ENCODE results near the gene SYTL1. TPM values are rescaled to one million over a fixed set of nuclear protein-coding genes. Genes with fewer than 3 reads are reported as not detected.
A peak's percentile ranks its signal among the peaks of the same experiment; 100 is the strongest.

The SYTL1 gene
- total and polyA plus RNA-seq, 9 of the 15 experiments (the other 6 are each of a cell fraction or from before 2014, with no cell fraction given), result 0.04 to 9.3 (median 1.7) TPM

GRCh38 chr1:27391511-27392095, 49.8 kb downstream of the SYTL1 start (continued):
- TF ChIP-seq MITF (IDR thresholded peaks at IDR 0.05), result peak; percentile 79
- TF ChIP-seq ZNF561 (CRISPR knock-in tag; conservative IDR thresholded peaks at IDR 0.05), result no peak
- 0 out of 2 replicates have a peak, but pooled peaks have one; percentile 31 for TF ChIP-seq ETS1 (conservative IDR thresholded peaks at IDR 0.05; ENCODE audit: control insufficient read depth, low read depth, low read length)
- no peak for TF ChIP-seq ZNF318 (IDR thresholded peaks at IDR 0.05; ENCODE audit: borderline replicate concordance in 1 of 2, low read depth in 1 of 2)
- peak; percentile 57 for TF ChIP-seq GABPB1 (CRISPR knock-in tag; IDR thresholded peaks at IDR 0.05)
- TF ChIP-seq ZNF165 (CRISPR knock-in tag; IDR thresholded peaks at IDR 0.05; ENCODE audit: borderline replicate concordance), result no peak
- TF ChIP-seq TEAD1 (CRISPR knock-in tag; IDR thresholded peaks at IDR 0.05), result 0 out of 4 replicates have a peak, but pooled peaks of 1 of the 2 experiments have one; percentile 16
- TF ChIP-seq MCM5 (IDR thresholded peaks at IDR 0.05; ENCODE audit: low read depth), result no peak
- no peak for TF ChIP-seq ZNF282 (CRISPR knock-in tag; IDR thresholded peaks at IDR 0.05)
- TF ChIP-seq MXD1 (CRISPR knock-in tag; IDR thresholded peaks at IDR 0.05; ENCODE audit: borderline replicate concordance, poor library complexity, severe bottlenecking), result no peak
- 0 out of 2 replicates have a peak, but pooled peaks have one; percentile 15 for TF ChIP-seq E2F3 (CRISPR knock-in tag; IDR thresholded peaks at IDR 0.05)
- TF ChIP-seq KLF10 (CRISPR knock-in tag; IDR thresholded peaks at IDR 0.05), result no peak

Data from K562 (cell line).